ENCODE results near the gene CD151. TPM values are rescaled to one million over a fixed set of nuclear protein-coding genes. Genes with fewer than 3 reads are reported as not detected.

The CD151 gene
- total RNA-seq, 1 donor from 2014 or later = 154 TPM

DNA sequence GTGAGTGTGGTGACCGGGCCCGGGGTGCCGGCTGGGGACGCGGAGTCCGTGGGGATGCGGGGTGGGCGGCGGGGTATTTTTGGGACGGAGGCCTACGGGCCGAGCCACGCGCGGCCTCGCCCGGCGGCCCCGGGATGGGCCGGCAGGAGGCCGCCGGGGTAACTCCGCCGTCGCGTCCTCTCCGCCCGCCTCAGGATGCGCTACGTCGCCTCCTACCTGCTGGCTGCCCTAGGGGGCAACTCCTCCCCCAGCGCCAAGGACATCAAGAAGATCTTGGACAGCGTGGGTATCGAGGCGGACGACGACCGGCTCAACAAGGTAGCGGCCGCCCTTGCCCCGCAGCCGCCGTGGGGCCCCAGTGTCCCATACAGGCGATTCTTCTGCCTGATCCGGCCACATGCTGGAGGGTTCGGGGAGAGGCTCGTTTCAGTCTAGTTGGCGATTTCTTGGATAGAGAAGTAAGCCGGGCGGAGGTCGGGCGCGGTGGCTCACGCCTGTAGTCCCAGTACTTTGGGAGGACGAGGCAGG, 22.6 kb upstream of the CD151 start:
- DNase-seq (ENCODE audit: low spot score, unreplicated experiment) = no peak
- Mint-ChIP-seq H3K4me3 (ENCODE audit: low read depth) (peak overlapping the region; percentile 93), H3K27ac (peak overlapping the region; percentile 99), H3K36me3 (ENCODE audit: insufficient read depth) (peaks cover 6% of the 10 kb centered on the region), H3K4me1 (ENCODE audit: low read depth) (peaks cover 15% of the 10 kb centered on the region), H3K9me3 (ENCODE audit: low read depth) (no peaks in the 10 kb centered on the region), H3K27me3 (no peaks in the 10 kb centered on the region)
- TF ChIP-seq, protein P1, sequence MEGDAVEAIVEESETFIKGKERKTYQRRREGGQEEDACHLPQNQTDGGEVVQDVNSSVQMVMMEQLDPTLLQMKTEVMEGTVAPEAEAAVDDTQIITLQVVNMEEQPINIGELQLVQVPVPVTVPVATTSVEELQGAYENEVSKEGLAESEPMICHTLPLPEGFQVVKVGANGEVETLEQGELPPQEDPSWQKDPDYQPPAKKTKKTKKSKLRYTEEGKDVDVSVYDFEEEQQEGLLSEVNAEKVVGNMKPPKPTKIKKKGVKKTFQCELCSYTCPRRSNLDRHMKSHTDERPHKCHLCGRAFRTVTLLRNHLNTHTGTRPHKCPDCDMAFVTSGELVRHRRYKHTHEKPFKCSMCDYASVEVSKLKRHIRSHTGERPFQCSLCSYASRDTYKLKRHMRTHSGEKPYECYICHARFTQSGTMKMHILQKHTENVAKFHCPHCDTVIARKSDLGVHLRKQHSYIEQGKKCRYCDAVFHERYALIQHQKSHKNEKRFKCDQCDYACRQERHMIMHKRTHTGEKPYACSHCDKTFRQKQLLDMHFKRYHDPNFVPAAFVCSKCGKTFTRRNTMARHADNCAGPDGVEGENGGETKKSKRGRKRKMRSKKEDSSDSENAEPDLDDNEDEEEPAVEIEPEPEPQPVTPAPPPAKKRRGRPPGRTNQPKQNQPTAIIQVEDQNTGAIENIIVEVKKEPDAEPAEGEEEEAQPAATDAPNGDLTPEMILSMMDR (IDR thresholded peaks at IDR 0.05; ENCODE audit: unreplicated experiment) = peak; percentile 23

DNA sequence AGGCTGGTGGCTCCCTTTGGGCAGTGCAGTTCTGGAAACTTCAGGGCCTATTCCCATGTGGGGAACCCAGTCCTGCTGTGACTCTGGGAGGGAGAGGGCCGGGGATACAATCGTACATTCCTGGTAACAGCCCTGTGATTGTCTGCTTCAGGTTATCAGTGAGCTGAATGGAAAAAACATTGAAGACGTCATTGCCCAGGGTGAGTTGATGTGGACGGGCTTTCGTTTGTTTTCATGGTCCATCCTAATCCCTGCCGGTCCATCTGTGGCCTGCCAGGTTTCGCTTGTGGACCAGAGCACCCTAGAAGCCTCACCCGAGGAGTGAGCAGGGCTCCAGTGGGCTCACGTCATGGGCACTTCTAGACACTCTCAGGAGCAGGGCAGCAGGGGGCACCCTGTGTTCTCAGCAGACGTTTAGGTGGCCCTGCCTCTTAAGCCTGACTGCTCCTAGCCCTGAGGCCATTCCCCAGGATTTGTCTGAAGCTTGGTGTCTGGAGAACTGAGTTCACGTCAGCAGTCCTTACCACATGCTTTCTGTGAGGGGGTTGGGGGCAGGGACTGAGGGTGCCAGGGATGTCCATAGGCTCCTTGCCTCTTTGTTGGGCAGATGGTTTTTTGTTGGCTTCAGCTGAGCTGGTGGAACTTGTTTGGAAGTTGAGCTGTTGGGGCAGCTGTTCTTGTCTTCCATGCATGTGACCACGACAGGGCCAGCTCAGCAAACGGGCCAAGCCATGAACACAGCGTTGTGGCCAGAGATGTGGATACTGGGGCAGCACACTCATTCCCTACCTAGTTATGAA, 21.1 kb upstream of the CD151 start:
- Mint-ChIP-seq H3K27me3 (no peaks in the 10 kb centered on the region), H3K4me1 (ENCODE audit: low read depth) (peaks cover 15% of the 10 kb centered on the region), H3K9me3 (ENCODE audit: low read depth) (no peaks in the 10 kb centered on the region), H3K4me3 (ENCODE audit: low read depth) (peak overlapping the region; percentile 93), H3K36me3 (ENCODE audit: insufficient read depth) (peaks cover 8% of the 10 kb centered on the region), H3K27ac (peak overlapping the region; percentile 76)
- DNase-seq (ENCODE audit: low spot score, unreplicated experiment) = no peak
- TF ChIP-seq, protein P1 (IDR thresholded peaks at IDR 0.05; ENCODE audit: unreplicated experiment) = no peak

DNA sequence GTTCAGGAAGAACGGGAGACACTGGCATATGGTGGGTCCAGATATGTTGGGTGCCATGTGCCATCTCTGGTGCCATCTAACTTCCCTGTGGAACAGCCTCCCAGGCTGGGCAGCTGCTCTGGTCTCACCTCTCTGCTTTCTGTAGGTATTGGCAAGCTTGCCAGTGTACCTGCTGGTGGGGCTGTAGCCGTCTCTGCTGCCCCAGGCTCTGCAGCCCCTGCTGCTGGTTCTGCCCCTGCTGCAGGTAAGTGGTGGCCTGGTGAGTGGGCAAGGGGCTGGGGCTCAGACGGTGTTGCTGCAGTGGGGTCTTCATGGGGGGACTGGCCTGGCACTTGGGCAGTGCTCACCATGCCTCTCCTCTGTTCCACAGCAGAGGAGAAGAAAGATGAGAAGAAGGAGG, 20.4 kb upstream of the CD151 start:
- Mint-ChIP-seq H3K27ac (no peak overlapping the region), H3K4me1 (ENCODE audit: low read depth) (peaks cover 15% of the 10 kb centered on the region), H3K27me3 (no peaks in the 10 kb centered on the region), H3K4me3 (ENCODE audit: low read depth) (peak overlapping the region; percentile 16), H3K36me3 (ENCODE audit: insufficient read depth) (peaks cover 8% of the 10 kb centered on the region), H3K9me3 (ENCODE audit: low read depth) (no peaks in the 10 kb centered on the region)
- TF ChIP-seq, protein P1 (IDR thresholded peaks at IDR 0.05; ENCODE audit: unreplicated experiment) = no peak
- no peak for DNase-seq (ENCODE audit: low spot score, unreplicated experiment)

DNA sequence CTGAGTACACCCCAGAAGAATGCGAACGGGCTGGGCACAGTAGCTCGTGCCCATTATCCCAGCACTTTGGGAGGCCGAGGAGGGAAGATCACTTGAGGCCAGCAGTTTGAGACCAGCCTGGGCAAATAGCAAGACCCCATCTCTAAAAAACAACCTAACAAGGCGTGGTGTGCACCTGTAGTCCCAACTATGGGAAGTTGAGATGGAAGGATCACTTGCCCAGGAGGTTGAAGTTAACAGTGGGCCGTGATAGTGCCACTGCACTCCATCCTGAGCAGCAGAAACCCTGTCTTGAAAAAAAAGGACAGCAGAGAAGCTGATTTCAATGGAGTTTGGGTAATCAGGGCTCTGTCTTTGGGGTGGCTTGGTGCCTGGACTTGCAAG, 19.7 kb upstream of the CD151 start:
- no peaks in the 10 kb centered on the region for H3K9me3 Mint-ChIP-seq (ENCODE audit: low read depth)
- TF ChIP-seq, protein P1 (IDR thresholded peaks at IDR 0.05; ENCODE audit: unreplicated experiment) = no peak
- no peaks in the 10 kb centered on the region for H3K27me3 Mint-ChIP-seq
- peaks cover 8% of the 10 kb centered on the region for H3K36me3 Mint-ChIP-seq (ENCODE audit: insufficient read depth)
- peaks cover 13% of the 10 kb centered on the region for H3K4me1 Mint-ChIP-seq (ENCODE audit: low read depth)
- H3K4me3 Mint-ChIP-seq (ENCODE audit: low read depth) = no peak overlapping the region
- H3K27ac Mint-ChIP-seq = no peak overlapping the region
- no peak for DNase-seq (ENCODE audit: low spot score, unreplicated experiment)

DNA sequence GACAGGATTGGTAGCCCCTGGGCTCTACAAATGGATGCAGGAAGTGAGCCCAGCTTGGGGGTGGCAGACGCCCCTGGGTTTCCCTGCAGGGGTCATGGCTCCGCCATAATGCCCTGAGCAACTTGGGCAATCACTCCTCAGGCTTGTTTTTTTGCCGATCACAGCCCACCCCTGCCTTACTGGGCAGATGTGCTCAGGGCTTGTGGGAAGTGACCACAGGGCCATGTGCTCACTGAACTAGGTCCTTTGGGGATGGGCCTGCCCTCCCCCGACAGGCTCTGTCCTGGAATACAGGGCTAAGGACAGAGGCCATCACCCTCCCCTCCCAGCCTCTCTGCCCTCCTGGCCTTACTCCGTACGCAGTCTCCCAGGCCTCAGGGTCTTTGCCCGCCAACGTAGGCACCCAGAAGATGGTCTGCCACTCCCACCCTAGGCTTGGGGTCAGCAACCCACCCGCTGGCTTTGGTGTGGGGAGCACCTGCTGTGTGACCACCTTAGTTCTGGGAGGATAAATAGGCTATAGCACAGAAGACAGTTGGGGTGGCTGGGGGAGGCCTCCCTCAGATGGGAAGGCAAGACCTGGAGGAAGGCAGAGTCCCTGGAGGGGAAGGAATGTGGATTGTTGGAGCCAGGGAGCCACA, 19.2 kb upstream of the CD151 start:
- H3K27ac Mint-ChIP-seq = no peak overlapping the region
- H3K36me3 Mint-ChIP-seq (ENCODE audit: insufficient read depth) = peaks cover 8% of the 10 kb centered on the region
- no peak overlapping the region for H3K4me3 Mint-ChIP-seq (ENCODE audit: low read depth)
- H3K9me3 Mint-ChIP-seq (ENCODE audit: low read depth) = no peaks in the 10 kb centered on the region
- H3K4me1 Mint-ChIP-seq (ENCODE audit: low read depth) = peaks cover 13% of the 10 kb centered on the region
- TF ChIP-seq, protein P1 (IDR thresholded peaks at IDR 0.05; ENCODE audit: unreplicated experiment) = no peak
- no peaks in the 10 kb centered on the region for H3K27me3 Mint-ChIP-seq
- no peak for DNase-seq (ENCODE audit: low spot score, unreplicated experiment)

Data from progenitor cell of endocrine pancreas (in vitro differentiated cells).